HCT116 (cell line): ENCODE results near the gene CASK. TPM values are rescaled to one million over a fixed set of nuclear protein-coding genes. Genes with fewer than 3 reads are reported as not detected.

Experiments used
- ATAC-seq: fragments of 200-7000 bp; cut with Tn5 transposase; 2 replicates; pipeline ENCODE4 v1.9.1; 2020; ENCODE audit warnings: mild to moderate bottlenecking, moderate library complexity
- BruUV-seq: library from RNA; stranded (reverse); fragments of 400-500 nt; replicated peaks from 2 replicates; lab custom pipeline; 2021; lab: Mats Ljungman, UMichigan
- CTCF ChIA-PET: fragments of 300-600 bp; sonication (Branson Sonifier 250); formaldehyde crosslinking; loops from one replicate; lab custom pipeline; 2021; ENCODE audit warnings: antibody characterized with exemption; lab: Charles Lee
- POLR2A ChIA-PET: fragments of 300-600, 350-600 bp; sonication (Branson Sonifier 250); formaldehyde crosslinking; loops from one replicate; lab custom pipeline; 2021; ENCODE audit warnings: antibody characterized with exemption; lab: Charles Lee
- RAD21 ChIA-PET, 2 experiments: fragments of 300-600 bp; sonication (Branson Sonifier 250); formaldehyde crosslinking; loops; one replicate each; lab custom pipeline; 2023; ENCODE audit warnings: low total read pairs in 2 of 2; ENCODE audit not compliant: uncharacterized antibody in 2 of 2, unreplicated experiment in 2 of 2, low non-redundant PET in 1 of 2; lab: Charles Lee
- DNase-seq: peaks from one replicate; pipeline ENCODE4 v3.0.0-alpha.2; 2010; ENCODE audit warnings: low read depth, low spot score
- H2AFZ ChIP-seq: fragments of 200-600 bp; shearing (Covaris generic), sonication (generic); 2 replicates; pipeline ENCODE4 v1.6.1; 2017; ENCODE audit warnings: low read depth, mixed run types, mixed read lengths, antibody characterized with exemption, low read length; ENCODE audit not compliant: poor library complexity, severe bottlenecking
- H3K27ac ChIP-seq: 2 replicates; pipeline ENCODE4 v1.5.1; 2012; ENCODE audit warnings: low read depth, low read length
- H3K27me3 ChIP-seq: fragments of 200-600 bp; sonication (generic); 2 replicates; pipeline ENCODE4 v1.6.1; 2016; ENCODE audit warnings: mixed run types, low read length, mixed read lengths; ENCODE audit not compliant: insufficient read depth
- H3K36me3 ChIP-seq, 2 experiments: fragments of 200-500 bp in 1 of 2; fragments of 200-600 bp in 1 of 2; sonication (Bioruptor generic) in 1 of 2; sonication (generic) in 1 of 2; 2 replicates each; pipeline versions ENCODE4 v1.5.1 to v1.6.1; 2014 to 2016; ENCODE audit warnings: low read length in 2 of 2, inconsistent platforms in 1 of 2, mixed read lengths in 1 of 2, mixed run types in 1 of 2; ENCODE audit not compliant: insufficient read depth in 2 of 2, control insufficient read depth in 1 of 2
- H3K4me1 ChIP-seq, 2 experiments: fragments of 200-600 bp in 1 of 2; sonication (generic) in 1 of 2; 2 replicates each; pipeline versions ENCODE4 v1.5.1 to v1.6.1; 2012 to 2017; ENCODE audit warnings: low read length in 2 of 2, inconsistent platforms in 1 of 2, mild to moderate bottlenecking in 1 of 2, mixed read lengths in 1 of 2, mixed run types in 1 of 2, moderate library complexity in 1 of 2; ENCODE audit not compliant: insufficient read depth in 2 of 2, control insufficient read depth in 1 of 2
- H3K4me2 ChIP-seq: fragments of 200-600 bp; sonication (generic); 2 replicates; pipeline ENCODE4 v1.6.1; 2017; ENCODE audit warnings: mixed run types, low read length, mixed read lengths
- H3K4me3 ChIP-seq, 2 experiments: fragments of 200-600 bp in 1 of 2; sonication (generic) in 1 of 2; replicated peaks in 1 of 2; 2 replicates each; pipeline ENCODE4 v1.5.1; 2011 to 2016; ENCODE audit warnings: low read length in 2 of 2, control low read depth in 1 of 2, low read depth in 1 of 2, mild to moderate bottlenecking in 1 of 2, mixed read lengths in 1 of 2, mixed run types in 1 of 2
- H3K79me2 ChIP-seq: fragments of 200-600 bp; sonication (generic); 2 replicates; pipeline ENCODE4 v1.6.1; 2017; ENCODE audit warnings: mild to moderate bottlenecking, mixed run types, low read length, moderate library complexity, mixed read lengths; ENCODE audit not compliant: insufficient read depth
- H3K9ac ChIP-seq: fragments of 200-600 bp; sonication (generic); 2 replicates; pipeline ENCODE4 v1.6.1; 2016; ENCODE audit warnings: low read length, mixed read lengths
- H3K9me2 ChIP-seq: fragments of 200-600 bp; sonication (generic), shearing (Covaris generic); 2 replicates; pipeline ENCODE4 v1.6.1; 2017; ENCODE audit warnings: mixed run types, mild to moderate bottlenecking, moderate library complexity; ENCODE audit not compliant: insufficient read depth
- H3K9me3 ChIP-seq, 2 experiments: fragments of 200-500 bp in 1 of 2; fragments of 200-600 bp in 1 of 2; sonication (Bioruptor generic) in 1 of 2; sonication (generic) in 1 of 2; 2 replicates each; pipeline ENCODE4 v1.6.1; 2014 to 2017; ENCODE audit warnings: low read length in 2 of 2, mixed read lengths in 2 of 2, inconsistent platforms in 1 of 2, low read depth in 1 of 2, mild to moderate bottlenecking in 1 of 2, mixed run types in 1 of 2, moderate library complexity in 1 of 2; ENCODE audit not compliant: control insufficient read depth in 1 of 2, insufficient read depth in 1 of 2
- H4K20me1 ChIP-seq: fragments of 200-600 bp; sonication (generic), shearing (Covaris generic); 2 replicates; pipeline ENCODE4 v1.6.1; 2017; ENCODE audit warnings: mixed run types, mild to moderate bottlenecking, moderate library complexity; ENCODE audit not compliant: insufficient read depth
- CBX3 ChIP-seq: IDR thresholded peaks from 2 replicates; pipeline ENCODE4 v1.6.1; 2012; ENCODE audit warnings: low read depth
- CTCF ChIP-seq, 3 experiments: fragments of 200-600 bp in 1 of 3; sonication (generic) in 1 of 3; IDR thresholded peaks in 2 of 3; conservative IDR thresholded peaks in 1 of 3; 2 replicates each; pipeline ENCODE4 v1.5.1; 2012 to 2017; ENCODE audit warnings: low read depth in 2 of 3, low read length in 2 of 3, antibody characterized with exemption in 1 of 3, borderline replicate concordance in 1 of 3, control low read depth in 1 of 3, mild to moderate bottlenecking in 1 of 3, mixed read lengths in 1 of 3, mixed run types in 1 of 3, moderate library complexity in 1 of 3; ENCODE audit not compliant: insufficient read depth in 1 of 3
- EGR1 ChIP-seq: IDR thresholded peaks from 2 replicates; pipeline ENCODE4 v1.6.1; 2012; ENCODE audit warnings: low read depth
- EZH2 ChIP-seq: fragments of 200-600 bp; sonication (generic); IDR thresholded peaks from 2 replicates; pipeline ENCODE4 v1.6.1; 2017; ENCODE audit warnings: antibody characterized with exemption, mixed run types
- EZH2phosphoT487 ChIP-seq: fragments of 200-600 bp; IDR thresholded peaks from 2 replicates; pipeline ENCODE4 v1.6.1; 2018; ENCODE audit warnings: antibody characterized with exemption, borderline replicate concordance
- FOSL1 ChIP-seq: IDR thresholded peaks from 2 replicates; pipeline ENCODE4 v1.6.1; 2012; ENCODE audit warnings: low read depth
- RAD21 ChIP-seq: IDR thresholded peaks from 2 replicates; pipeline ENCODE4 v1.6.1; 2012; ENCODE audit warnings: low read depth, mild to moderate bottlenecking
- SIN3A ChIP-seq: IDR thresholded peaks from 2 replicates; pipeline ENCODE4 v1.6.1; 2012; ENCODE audit warnings: low read depth
- SP1 ChIP-seq: IDR thresholded peaks from 2 replicates; pipeline ENCODE4 v1.6.1; 2012; ENCODE audit warnings: low read depth
- SRF ChIP-seq: IDR thresholded peaks from 2 replicates; pipeline ENCODE4 v1.6.1; 2012; ENCODE audit warnings: low read depth
- TCF7L2 ChIP-seq: IDR thresholded peaks from 2 replicates; pipeline ENCODE4 v1.7.0; 2011; ENCODE audit warnings: borderline replicate concordance, inconsistent platforms; ENCODE audit not compliant: insufficient read depth, insufficient read length; ENCODE audit errors: extremely low read depth
- YY1 ChIP-seq: IDR thresholded peaks from 2 replicates; pipeline ENCODE4 v1.6.1; 2011; ENCODE audit warnings: low read length, low read depth, moderate library complexity, mild to moderate bottlenecking; ENCODE audit not compliant: insufficient replicate concordance; ENCODE audit errors: extremely low read depth
- ZFX ChIP-seq: fragments of 450-650 bp; IDR thresholded peaks from 2 replicates; pipeline ENCODE4 v1.6.1; 2017
- ZNF274 ChIP-seq: fragments of 200-500 bp; sonication (Bioruptor generic); IDR thresholded peaks from 2 replicates; pipeline ENCODE4 v1.6.1; 2014; ENCODE audit warnings: mild to moderate bottlenecking, low read depth, low read length, inconsistent platforms
- intact Hi-C: fragments of 100-400 bp; cut with micrococcal nuclease; formaldehyde crosslinking; loops from 2 replicates; pipeline ENCODE4 v1.10.0; 2022
- total RNA-seq: library from RNA; stranded (reverse); gene quantifications from one replicate; pipeline ENCODE4 v1.2.1, GENCODE V29; 2021; ENCODE audit not compliant: unreplicated experiment

CASK gene
- total RNA-seq, 1 experiment from 2014 or later, result 39.0 TPM

GRCh38 chrX:41480508-41481260 is 442.7 kb downstream of the CASK start:
- ChIA-PET RAD21 (no interaction called here), POLR2A (no interaction called here), CTCF (interaction anchor here (0.6 to 1.6 kb wide), 3 partner anchors 10 to 126 kb away, joined by 3 to 5 read pairs (median 3); no protein-coding TSS in a partner anchor)
- Histone ChIP-seq H3K4me1 (no peaks in the 10 kb centered on the region), H4K20me1 (no peaks in the 10 kb centered on the region), H2AFZ (peak overlapping the region; percentile 35), H3K27me3 (no peaks in the 10 kb centered on the region), H3K4me3 (no peak overlapping the region), H3K9ac (no peak overlapping the region), H3K4me2 (no peak overlapping the region), H3K79me2 (no peaks in the 10 kb centered on the region), H3K9me2 (no peaks in the 10 kb centered on the region), H3K9me3 (no peaks in the 10 kb centered on the region), H3K36me3 (no peaks in the 10 kb centered on the region), H3K27ac (no peak overlapping the region)
- BruUV-seq, result no TSS peak
- ATAC-seq (no peak), DNase-seq (no peak)
- TF ChIP-seq RAD21 (no peak), CTCF (IDR thresholded peaks at IDR 0.05 in 2 of 3, conservative IDR thresholded peaks at IDR 0.05 in 1 of 3; ENCODE audit: borderline replicate concordance in 1 of 3, insufficient read depth in 1 of 3, low read depth in 2 of 3, low read length in 2 of 3) (no peak), CBX3 (no peak), YY1 (no peak), EZH2phosphoT487 (no peak), ZFX (no peak), EZH2 (no peak), SRF (no peak), TCF7L2 (no peak), SIN3A (no peak), ZNF274 (no peak), FOSL1 (no peak), SP1 (no peak), EGR1 (no peak)
- intact Hi-C loops, result no loop called here
